Measurements from ENCODE around the gene COX4I1.
"Not testable (repeated sequence)": the region's sequence is repeated elsewhere in the genome, so short reads cannot be mapped to it uniquely, and the experiment has no call there.

The COX4I1 gene

GRCh38 chr16:85805442-85806045, 6.0 kb downstream of the COX4I1 start:
- no peak for DNase-seq

DNA sequence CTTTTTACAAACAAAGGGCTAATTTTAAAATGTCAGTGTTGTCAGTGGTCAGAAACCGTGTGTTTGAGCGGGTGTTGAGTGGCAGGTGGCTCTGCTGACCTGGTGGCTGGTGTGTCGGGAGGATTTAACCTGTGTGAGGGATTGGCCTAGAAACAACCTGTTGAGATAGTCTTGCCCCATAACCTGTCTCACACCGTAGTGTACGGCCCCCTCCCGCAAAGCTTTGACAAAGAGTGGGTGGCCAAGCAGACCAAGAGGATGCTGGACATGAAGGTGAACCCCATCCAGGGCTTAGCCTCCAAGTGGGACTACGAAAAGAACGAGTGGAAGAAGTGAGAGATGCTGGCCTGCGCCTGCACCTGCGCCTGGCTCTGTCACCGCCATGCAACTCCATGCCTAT, 7.0 kb downstream of the COX4I1 start:
- no peak for DNase-seq

DNA sequence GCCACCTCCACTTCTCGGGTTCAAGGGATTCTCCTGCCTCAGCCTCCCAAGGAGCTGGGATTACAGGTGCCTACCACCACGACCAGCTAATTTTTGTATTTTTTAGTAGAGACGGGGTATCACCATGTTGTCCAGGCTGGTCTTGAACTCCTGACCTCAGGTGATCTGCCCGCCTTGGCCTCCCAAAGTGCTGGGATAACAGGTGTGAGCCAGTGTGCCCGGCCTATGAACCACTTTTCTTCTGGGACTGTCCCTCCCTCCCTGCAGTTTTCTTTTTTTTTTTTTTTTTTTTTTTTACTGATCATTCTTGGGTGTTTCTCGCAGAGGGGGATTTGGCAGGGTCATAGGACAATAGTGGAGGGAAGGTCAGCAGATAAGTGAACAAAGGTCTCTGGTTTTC, 7.8 kb downstream of the COX4I1 start:
- DNase-seq = not testable (repeated sequence)

GRCh38 chr16:85808104-85808503, 8.6 kb downstream of the COX4I1 start:
- DNase-seq = not testable (repeated sequence)

DNA sequence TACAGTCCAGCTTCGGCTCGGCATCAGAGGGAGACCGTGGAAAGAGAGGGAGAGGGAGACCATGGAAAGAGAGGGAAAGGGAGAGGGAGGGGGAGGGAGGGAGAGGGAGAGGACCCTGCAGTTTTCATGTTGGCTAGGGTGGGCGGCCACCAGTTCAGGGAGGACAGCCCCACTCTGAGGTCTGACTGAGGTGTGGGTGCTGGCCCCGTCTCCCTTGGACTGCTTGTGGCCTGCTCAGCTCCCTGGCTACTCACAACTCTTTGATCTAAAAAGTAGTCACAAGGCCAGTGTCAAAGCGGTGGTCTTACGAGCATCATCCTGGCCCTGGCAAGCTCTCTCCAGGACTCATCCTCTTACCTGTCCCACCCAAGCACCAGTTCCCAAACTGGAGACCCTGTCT, 9.4 kb downstream of the COX4I1 start:
- DNase-seq = no peak

DNA sequence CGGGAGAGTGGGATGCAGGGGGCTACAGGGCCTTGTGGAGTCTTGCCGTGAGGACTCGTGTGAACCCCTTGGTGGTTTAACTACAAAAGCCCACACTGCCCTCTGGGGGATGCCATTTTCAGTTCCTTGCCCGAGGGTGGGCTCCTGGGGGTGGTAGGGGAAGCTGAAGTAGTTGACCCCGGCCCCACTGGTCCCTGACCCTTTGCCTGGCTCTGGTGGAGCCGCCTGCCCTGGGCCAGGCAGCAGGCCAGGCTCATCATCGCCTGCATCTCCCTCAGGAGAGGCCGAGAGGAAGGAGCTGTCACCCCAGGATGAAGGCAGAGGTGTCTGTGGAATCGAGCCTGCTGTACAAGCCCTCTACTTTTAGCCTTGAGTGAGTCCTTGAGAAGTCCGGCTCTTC, 10.2 kb downstream of the COX4I1 start:
- DNase-seq = no peak

DNA sequence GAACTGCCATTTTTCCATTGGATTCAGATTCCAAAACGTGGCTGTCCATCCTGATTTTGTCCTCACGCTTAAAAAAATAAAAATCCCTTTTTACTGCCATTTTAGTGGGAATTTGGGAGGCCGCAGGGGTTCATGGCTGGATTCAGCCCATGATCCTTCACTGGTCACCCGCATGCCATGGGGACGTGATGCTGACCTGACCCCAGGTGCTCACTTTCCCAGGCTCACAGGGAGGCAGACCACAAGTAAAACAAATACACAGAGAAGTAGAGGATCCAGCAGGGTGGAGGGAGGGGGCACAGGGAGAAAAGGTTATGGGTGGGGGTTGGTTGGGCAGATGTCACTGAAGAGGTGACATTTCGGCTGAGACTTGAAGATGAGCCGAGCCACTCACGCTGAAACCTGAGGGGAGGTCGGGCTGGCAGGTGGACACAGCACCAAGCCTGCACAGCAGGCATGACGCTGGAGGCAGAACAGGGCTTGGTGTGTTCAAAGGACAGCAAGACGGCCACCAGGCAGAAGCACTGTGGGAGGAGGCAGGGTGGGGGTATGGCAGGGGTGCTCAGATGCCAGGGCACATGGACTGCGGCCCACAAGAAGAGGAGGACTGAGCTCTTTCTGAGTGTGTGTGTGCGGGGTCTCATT, 10.7 kb downstream of the COX4I1 start:
- no peak for DNase-seq

DNA sequence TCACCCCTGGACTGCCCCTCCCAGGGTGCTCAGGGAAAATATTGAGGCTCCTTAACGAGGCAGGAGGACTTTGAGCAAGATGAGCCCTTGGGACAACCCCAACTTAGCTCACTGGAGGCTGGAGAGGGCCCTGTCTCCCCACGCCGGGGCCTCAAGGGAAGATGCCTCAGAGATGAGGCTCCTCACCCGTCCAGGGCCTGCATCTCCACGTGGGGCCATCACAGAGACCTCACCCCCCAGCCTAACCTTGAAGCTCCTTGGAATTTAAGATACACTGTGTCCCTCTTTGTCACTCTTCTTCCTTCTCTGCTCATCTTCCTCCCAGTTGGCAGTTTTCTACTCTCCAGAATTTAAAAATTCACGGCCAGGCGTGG, 11.2 kb downstream of the COX4I1 start:
- DNase-seq = no peak

- no peak for DNase-seq
Observed at GRCh38 chr16:85812031-85812807, 12.7 kb downstream of the COX4I1 start.

DNA sequence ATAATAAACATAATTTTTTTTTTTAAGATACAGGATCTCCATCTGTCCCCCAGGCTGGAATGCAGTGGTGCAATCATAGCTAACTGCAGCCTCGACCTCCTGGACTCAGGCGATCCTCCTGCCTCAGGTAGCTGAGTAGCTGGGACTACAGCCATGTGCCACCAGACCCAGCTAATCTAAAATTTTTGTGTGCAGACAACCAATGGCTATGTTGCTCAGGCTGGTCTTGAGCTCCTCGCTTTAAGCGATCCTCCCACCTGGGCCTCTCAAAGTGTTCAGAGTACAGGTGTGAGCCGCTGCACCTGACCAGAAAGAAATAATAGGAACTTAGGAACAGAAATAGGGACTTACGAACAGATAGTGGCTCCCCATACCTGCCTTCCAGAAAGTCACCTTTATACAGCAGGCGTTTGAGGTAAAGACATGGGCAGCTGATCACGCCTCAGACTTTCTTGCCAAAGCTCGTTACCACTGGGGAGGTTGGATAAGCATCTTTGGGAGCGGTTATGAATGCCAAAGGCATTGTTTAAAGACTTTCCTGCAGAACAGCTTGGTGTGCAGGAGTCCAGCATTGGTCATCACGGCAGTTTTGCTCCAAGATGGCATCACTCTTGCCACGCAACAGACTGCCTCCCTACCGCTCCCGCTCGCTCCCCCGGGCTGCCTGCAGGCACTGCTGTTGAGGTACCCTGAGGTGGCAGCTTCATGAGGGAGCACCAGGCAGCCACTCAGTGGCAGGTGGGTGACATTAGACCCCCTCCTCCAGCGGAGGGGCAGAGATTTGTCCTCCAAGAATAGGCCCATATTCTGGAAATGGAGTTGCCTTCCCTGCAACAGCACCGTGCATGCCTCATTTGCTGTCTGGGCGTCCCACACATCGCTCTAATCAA, 13.6 kb downstream of the COX4I1 start:
- DNase-seq = no peak

GRCh38 chr16:85816159-85816558, 16.7 kb downstream of the COX4I1 start:
- no peak for DNase-seq

DNA sequence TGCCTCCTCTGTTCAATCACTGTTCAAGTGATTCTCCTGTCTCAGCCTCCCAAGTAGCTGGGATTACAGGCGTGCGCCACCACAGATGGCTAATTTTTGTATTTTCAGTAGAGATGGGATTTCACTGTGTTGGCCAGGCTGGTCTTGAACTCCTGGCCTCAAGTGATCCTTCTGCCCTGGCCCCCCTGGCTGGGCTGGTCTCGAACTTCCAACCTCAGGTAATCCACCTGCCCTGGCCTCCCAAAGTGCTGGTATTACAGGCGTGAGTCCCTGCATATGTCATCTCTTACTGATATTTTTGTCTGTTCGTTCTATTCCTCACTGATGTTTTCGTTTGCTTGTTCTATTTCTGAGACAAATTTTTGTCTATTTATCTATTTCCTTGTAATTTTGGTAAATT, 17.7 kb downstream of the COX4I1 start:
- DNase-seq = not testable (repeated sequence)

GRCh38 chr16:85819245-85819644, 19.8 kb downstream of the COX4I1 start:
- peak in 1 of 2 experiments; percentile 58 for DNase-seq

DNA sequence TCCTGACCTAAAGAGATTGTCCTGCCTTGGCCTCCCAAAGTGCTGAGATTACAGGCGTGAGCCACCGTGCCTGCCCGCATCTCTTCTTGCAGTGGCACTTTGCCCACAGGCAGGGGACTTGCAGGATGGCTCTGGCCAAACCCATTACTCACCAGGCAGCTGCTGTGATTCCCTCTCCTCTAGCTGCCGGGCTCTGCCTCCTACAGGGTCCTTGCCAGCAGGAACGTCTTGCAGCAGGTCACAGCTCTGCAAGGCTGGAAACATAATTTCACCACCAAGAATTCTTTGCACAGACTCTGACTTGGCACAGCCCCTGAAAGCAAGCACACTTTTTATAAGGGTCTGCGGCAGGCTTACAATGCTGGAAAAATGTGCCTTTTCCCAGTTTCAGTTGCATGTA, 20.3 kb downstream of the COX4I1 start:
- peak in 1 of 2 experiments; percentile 40 for DNase-seq

DNA sequence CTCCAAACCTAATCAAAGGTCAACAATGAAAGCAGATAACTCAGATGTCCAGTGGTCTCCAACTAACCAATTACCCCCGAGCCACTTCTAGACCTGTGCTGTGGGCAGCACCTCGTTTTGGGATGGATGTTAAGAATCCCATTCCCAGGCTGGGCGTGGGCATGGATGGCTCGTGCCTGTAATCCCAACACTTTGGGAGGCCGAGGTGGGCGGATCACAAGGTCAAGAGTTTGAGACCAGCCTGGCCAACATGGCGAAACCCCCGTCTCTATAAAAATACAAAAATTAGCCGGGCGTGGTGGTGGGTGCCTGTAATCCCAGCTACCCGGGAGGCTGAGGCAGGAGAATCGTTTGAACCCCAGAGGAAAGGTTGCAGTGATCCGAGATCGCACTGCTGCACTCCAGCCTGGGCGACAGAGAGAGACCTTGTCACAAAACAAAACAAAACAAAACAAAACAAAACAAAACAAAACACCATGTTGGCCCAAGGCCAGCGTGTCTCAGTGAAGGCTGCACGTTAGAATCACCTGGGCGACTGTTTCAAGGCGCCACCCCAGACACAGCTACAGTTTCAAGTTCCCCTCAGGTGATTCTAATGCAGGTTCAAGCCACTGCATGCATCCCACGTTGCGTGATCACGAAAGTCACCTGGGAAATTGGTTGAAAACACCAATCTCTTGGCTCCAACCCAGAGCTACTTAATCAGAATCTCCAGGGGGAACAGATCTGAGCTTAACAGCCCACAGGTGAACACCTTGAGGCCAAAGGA, 21.3 kb downstream of the COX4I1 start:
- no peak for DNase-seq

DNA sequence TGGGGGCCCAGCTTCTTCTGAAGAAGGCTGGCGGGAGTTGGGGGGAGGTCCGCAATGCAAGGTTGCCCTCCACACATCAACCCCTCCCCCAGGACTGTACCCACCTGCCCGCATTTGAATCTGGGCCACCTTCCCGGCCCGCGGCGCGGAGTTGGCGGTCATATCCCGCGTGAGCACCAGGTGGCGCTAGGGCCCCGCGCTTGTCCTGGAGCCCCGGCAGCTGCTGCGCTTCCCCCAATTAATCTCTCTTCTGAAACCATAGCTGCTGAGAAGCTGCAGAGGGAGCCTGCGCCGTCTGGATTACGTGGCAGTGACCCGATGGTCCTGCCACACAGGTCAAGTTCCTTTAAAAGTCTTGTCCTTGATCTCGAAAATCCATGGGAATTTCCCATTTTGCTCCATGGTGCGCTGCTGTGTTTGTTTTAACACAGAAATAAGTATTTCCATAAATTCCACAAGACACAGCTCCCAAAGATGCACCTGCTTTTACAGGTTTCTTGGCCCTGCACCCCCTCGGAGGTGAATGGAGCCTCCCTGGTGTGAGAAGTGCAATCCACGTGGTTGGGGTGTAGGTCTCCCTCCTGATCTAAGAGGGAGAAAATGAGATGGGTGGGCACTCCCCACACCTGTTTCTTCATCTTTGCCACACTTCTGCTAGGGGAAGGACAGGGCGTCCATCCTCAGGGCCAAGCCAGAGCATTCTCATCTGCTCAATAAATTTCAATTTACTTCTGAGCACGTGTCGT, 22.1 kb downstream of the COX4I1 start:
- DNase-seq = peak; percentile 5 to 42

- no peak for DNase-seq
Observed at GRCh38 chr16:85822145-85822544, 22.6 kb downstream of the COX4I1 start.

DNA sequence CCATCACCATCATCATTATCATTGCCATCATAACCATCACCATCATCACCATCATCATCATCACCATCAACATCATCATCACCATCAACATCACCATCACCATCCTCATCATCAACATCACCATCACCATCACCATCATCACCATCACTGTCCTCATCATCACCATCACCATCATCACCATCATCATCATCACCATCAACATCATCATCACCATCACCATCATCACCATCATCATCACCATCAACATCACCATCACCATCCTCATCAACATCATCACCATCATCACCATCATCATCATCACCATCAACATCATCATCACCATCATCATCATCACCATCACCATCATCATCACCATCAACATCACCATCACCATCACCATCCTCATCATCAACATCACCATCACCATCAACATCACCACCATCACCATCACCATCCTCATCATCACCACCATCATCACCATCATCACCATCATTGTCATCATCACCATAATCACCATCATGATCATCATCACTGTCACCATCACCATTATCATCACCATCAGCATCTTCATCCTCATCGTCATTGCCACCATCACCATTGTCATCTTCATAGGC, 23.9 kb downstream of the COX4I1 start:
- DNase-seq = no peak

DNA sequence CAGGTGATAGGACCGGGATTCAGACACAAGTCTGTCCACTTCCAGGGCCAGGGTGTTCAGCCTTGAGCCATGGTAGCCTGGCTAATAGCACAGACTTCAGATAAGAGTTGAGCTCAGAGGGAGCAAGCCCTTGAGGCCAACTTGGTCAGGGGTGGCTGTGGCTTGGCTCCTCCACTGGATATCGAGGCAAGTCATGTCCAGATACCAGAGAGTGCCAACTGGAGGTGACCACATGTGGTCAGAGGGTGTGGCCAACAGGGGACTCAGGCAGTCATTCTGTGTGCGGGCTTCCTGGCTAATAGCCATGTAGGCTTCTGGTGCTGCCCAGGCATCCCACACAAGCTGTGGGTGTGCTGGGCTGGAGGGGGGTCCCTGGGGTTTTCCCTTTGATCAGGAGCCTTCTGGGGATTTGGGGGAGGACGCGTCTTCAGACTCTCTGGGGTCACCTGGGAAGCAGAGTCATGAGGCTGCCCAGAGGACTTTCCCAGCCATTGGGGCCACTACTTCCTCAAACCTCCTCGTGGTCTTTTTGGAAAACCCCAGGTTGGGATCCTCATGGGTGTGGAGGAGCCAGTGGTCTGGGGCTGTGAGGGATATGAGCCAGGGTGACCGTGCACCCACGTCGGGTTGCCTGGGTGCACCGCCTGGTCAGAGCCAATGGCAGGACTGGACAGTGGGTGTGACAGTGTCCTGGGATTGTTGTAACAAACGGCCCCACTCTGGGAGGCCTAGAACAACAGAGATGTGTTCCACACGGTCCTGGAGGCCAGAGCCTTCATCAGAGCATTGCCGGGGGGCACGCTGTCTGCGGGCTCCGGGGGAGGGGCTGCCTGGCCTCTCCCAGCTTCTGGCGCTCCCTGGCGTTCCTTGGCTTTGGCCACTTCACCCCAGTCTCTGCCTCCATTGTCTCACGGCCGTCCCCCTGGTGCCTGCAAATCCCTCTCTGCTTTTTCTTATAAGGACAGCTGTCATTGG, 25.0 kb downstream of the COX4I1 start:
- no peak for DNase-seq

- no peak for DNase-seq
Observed at GRCh38 chr16:85825326-85825725, 25.8 kb downstream of the COX4I1 start.
